ENCODE measurements around the gene TPO.

TPO gene

GRCh38 chr2:1403565-1403964, 9.7 kb upstream of the TPO start:
- TF ChIP-seq CTCF (IDR thresholded peaks at IDR 0.05; ENCODE audit: low read length), result no peak
- no peak for TF ChIP-seq EZH2phosphoT487 (IDR thresholded peaks at IDR 0.05; ENCODE audit: low read length)
- TF ChIP-seq EZH2 (optimal IDR thresholded peaks at IDR 0.05; ENCODE audit: low read depth, low read length), result no peak
- H2AFZ ChIP-seq (ENCODE audit: low read length), result no peak overlapping the region
- no peaks in the 10 kb centered on the region for H3F3A ChIP-seq (ENCODE audit: insufficient read depth, low read length)
- no peaks in the 10 kb centered on the region for H3K9me3 ChIP-seq (replicated peaks; ENCODE audit: insufficient read depth, low read length)
- H3K9ac ChIP-seq (ENCODE audit: low read length), result no peak overlapping the region
- no peak for DNase-seq
- H3K27ac ChIP-seq (ENCODE audit: low read length), result no peak overlapping the region
- no peaks in the 10 kb centered on the region for H3K4me1 ChIP-seq (ENCODE audit: low read length)
- no peaks in the 10 kb centered on the region for H3K36me3 ChIP-seq (replicated peaks; ENCODE audit: insufficient read depth, low read length)
- H3K79me2 ChIP-seq (ENCODE audit: low read length), result no peaks in the 10 kb centered on the region
- H3K4me2 ChIP-seq (ENCODE audit: low read depth, low read length), result no peak overlapping the region
- no peak overlapping the region for H3K4me3 ChIP-seq (ENCODE audit: low read length)
- no peaks in the 10 kb centered on the region for H3K27me3 ChIP-seq (replicated peaks; ENCODE audit: insufficient read depth, low read length)
- H3K9me2 ChIP-seq (replicated peaks; ENCODE audit: insufficient read depth, low read length), result no peaks in the 10 kb centered on the region
- no peaks in the 10 kb centered on the region for H4K20me1 ChIP-seq (ENCODE audit: insufficient read depth, low read length)

- Histone ChIP-seq H3K27me3 (replicated peaks; ENCODE audit: insufficient read depth, low read length) (no peaks in the 10 kb centered on the region), H3K79me2 (ENCODE audit: low read length) (no peaks in the 10 kb centered on the region), H3K9me3 (replicated peaks; ENCODE audit: insufficient read depth, low read length) (no peaks in the 10 kb centered on the region), H4K20me1 (ENCODE audit: insufficient read depth, low read length) (no peaks in the 10 kb centered on the region), H3K36me3 (replicated peaks; ENCODE audit: insufficient read depth, low read length) (no peaks in the 10 kb centered on the region), H3K27ac (ENCODE audit: low read length) (no peak overlapping the region), H3K9me2 (replicated peaks; ENCODE audit: insufficient read depth, low read length) (no peaks in the 10 kb centered on the region), H3K9ac (ENCODE audit: low read length) (no peak overlapping the region), H3K4me1 (ENCODE audit: low read length) (no peaks in the 10 kb centered on the region), H3F3A (ENCODE audit: insufficient read depth, low read length) (no peaks in the 10 kb centered on the region), H2AFZ (ENCODE audit: low read length) (no peak overlapping the region), H3K4me2 (ENCODE audit: low read depth, low read length) (no peak overlapping the region), H3K4me3 (ENCODE audit: low read length) (no peak overlapping the region)
- DNase-seq, result no peak
- TF ChIP-seq EZH2 (optimal IDR thresholded peaks at IDR 0.05; ENCODE audit: low read depth, low read length) (no peak), EZH2phosphoT487 (IDR thresholded peaks at IDR 0.05; ENCODE audit: low read length) (no peak), CTCF (IDR thresholded peaks at IDR 0.05; ENCODE audit: low read length) (no peak)
These were observed 8.1 kb upstream of the TPO start for GRCh38 chr2:1405124-1405523.

GRCh38 chr2:1405967-1406366, 7.3 kb upstream of the TPO start:
- no peaks in the 10 kb centered on the region for H3K4me1 ChIP-seq (ENCODE audit: low read length)
- H3K9ac ChIP-seq (ENCODE audit: low read length), result no peak overlapping the region
- no peak overlapping the region for H3K4me2 ChIP-seq (ENCODE audit: low read depth, low read length)
- no peaks in the 10 kb centered on the region for H3K27me3 ChIP-seq (replicated peaks; ENCODE audit: insufficient read depth, low read length)
- no peaks in the 10 kb centered on the region for H3K79me2 ChIP-seq (ENCODE audit: low read length)
- no peak for DNase-seq
- H4K20me1 ChIP-seq (ENCODE audit: insufficient read depth, low read length), result no peaks in the 10 kb centered on the region
- TF ChIP-seq EZH2 (optimal IDR thresholded peaks at IDR 0.05; ENCODE audit: low read depth, low read length), result no peak
- no peak for TF ChIP-seq EZH2phosphoT487 (IDR thresholded peaks at IDR 0.05; ENCODE audit: low read length)
- TF ChIP-seq CTCF (IDR thresholded peaks at IDR 0.05; ENCODE audit: low read length), result no peak
- H3K36me3 ChIP-seq (replicated peaks; ENCODE audit: insufficient read depth, low read length), result no peaks in the 10 kb centered on the region
- no peak overlapping the region for H2AFZ ChIP-seq (ENCODE audit: low read length)
- no peaks in the 10 kb centered on the region for H3F3A ChIP-seq (ENCODE audit: insufficient read depth, low read length)
- no peaks in the 10 kb centered on the region for H3K9me2 ChIP-seq (replicated peaks; ENCODE audit: insufficient read depth, low read length)
- no peak overlapping the region for H3K27ac ChIP-seq (ENCODE audit: low read length)
- no peaks in the 10 kb centered on the region for H3K9me3 ChIP-seq (replicated peaks; ENCODE audit: insufficient read depth, low read length)
- H3K4me3 ChIP-seq (ENCODE audit: low read length), result no peak overlapping the region

Measured in MM.1S (cell line).